Measurements from ENCODE around the gene CD244.
"Not testable (repeated sequence)": the region's sequence is repeated elsewhere in the genome, so short reads cannot be mapped to it uniquely, and the experiment has no call there.

The CD244 gene

DNA sequence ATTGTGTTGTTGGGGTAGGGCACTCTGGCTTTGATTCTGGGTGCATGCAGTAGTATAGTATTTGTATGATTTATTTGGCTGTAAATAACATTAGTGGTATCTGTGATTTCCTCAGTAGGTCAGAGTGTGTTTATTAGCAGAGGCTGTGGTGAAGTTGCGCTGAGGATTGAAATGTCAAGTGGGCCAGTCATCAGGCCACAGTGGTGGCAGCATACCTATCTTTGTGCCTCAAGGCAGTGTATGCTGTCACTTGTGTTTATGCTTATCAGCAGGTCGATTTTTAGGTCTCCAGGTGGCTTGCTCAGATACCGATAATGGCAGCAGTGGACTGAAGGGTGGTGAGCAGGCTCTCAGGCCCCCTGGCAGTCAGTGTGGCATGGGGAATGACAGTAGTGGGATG, 55.4 kb downstream of the CD244 start:
- no peak for DNase-seq

DNA sequence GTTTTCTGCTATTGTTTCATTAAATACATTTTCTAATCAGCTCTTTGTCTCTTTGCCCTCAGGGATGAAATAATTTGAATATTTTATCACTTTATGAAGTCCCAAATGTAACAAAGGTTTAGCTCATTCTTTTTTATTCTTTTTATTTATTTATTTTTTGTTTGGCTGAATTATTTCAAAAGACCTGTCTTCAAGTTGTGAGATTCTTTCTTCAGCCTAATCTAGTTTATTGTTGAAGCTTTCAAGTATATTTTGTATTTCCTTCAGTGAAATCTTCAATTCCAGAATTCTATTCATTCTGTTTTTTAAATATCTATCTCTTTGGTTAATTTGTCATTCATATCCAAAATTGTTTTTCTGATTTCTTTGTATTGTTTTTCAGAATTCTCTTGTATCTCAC, 55.9 kb downstream of the CD244 start:
- no peak for DNase-seq

- DNase-seq = no peak
Measured at GRCh38 chr1:160806109-160806665, 56.5 kb downstream of the CD244 start.

- DNase-seq = no peak
Measured at GRCh38 chr1:160801836-160802580, 60.7 kb downstream of the CD244 start.

DNA sequence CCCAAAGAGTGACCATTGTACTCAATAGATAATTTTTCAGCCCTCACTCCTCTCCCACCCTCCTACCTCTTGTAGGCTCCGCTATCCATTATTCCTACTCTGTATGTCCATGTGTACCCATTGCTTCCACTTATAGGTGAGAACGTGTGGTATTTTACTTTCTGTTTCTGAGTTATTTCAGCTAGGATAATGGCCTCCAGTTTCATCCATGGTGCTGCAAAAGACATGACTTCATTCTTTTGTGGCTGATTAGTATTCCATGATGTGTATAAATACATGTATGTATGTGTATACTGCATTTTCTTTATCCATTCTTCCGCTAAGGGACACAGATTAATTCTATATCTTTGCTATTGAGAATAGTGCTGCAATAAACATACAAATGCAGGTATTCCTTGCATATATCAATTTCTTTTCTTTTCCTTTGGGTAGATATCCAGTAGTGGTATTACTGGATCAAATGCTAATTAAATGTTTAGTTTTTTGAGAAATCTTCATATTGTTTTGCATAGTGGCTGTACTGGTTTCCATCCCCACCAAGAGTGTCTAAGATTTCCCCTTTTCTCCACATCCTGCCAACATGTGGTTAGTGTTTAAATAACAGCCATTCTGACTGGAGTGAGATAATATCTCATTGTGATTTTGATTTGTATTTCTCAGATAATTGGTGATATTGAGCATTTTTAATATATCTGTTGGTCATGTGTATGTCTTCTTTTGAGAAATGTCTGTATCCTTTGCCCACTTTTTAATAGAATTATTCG, 61.9 kb downstream of the CD244 start:
- no peak for DNase-seq

DNA sequence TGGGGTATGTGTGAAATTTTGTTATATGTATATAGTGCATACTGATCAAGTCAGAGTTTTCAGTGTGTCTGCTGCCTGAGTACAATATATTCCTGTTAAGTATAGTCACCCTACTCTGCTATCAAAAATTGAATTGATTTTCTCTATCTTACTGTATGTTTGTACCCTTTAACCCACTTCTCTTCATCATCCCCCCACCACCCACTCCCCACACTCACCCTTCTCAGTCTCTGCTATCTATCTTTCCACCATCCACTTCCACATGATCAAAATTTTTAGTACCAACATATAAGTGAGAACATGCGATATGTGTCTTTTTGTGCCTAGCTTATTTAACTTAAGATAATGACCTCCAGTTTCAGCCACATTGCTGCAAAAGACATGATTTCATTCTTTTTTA, 62.5 kb downstream of the CD244 start:
- no peak for DNase-seq

GRCh38 chr1:160799641-160800040, 63.0 kb downstream of the CD244 start:
- DNase-seq = no peak

- DNase-seq = no peak
Measured at GRCh38 chr1:160798439-160798838, 64.2 kb downstream of the CD244 start.

GRCh38 chr1:160797861-160798273, 64.8 kb downstream of the CD244 start:
- no peak for DNase-seq

DNA sequence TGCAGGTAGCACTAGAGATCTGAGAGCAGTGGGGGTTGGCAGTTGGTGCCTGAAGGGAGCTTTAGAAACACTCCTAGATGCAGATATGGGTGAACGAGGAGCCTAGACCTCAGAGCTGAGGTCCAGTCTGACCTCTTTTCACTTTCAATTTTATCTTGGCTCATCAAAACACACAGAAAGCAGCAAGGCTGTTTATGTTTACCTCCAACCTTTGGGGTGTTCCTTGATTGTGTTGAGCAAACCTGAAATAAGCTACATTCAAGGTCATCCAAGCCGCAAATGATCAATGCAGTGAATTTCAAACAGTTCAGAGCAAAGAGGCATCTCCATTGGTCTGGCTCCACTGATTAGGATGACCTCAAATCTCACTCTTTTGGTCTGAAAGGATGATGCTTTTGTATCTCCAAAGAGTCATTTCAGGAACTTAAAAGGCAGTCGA, 65.4 kb downstream of the CD244 start:
- no peak for DNase-seq

- no peak for DNase-seq
Measured at GRCh38 chr1:160795951-160796383, 66.7 kb downstream of the CD244 start, which contains the start of gene LY9. Gene LY9, plus strand, starts transcription at chr1:160796174. Its CDS starts 14 bp downstream, at chr1:160796188.

DNA sequence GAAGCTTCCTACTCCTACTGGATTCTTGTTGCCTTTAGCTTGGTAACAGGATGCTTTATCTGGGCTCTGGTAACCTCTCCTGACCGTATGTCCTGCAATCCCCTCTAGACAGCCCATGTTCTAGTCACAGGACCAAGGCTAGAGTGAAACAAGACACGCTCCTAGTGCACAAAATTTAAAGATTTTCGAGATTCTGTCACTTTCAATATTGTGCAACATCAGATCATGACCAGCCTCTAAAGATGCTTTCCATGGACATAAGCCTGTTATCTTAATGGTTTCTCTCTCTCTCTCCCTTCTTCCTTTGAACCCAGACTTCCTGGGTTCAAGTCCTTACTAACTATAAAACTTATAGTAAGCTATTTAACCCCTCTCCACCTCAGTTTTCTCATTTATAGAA, 68.3 kb downstream of the CD244 start:
- no peak for DNase-seq

DNA sequence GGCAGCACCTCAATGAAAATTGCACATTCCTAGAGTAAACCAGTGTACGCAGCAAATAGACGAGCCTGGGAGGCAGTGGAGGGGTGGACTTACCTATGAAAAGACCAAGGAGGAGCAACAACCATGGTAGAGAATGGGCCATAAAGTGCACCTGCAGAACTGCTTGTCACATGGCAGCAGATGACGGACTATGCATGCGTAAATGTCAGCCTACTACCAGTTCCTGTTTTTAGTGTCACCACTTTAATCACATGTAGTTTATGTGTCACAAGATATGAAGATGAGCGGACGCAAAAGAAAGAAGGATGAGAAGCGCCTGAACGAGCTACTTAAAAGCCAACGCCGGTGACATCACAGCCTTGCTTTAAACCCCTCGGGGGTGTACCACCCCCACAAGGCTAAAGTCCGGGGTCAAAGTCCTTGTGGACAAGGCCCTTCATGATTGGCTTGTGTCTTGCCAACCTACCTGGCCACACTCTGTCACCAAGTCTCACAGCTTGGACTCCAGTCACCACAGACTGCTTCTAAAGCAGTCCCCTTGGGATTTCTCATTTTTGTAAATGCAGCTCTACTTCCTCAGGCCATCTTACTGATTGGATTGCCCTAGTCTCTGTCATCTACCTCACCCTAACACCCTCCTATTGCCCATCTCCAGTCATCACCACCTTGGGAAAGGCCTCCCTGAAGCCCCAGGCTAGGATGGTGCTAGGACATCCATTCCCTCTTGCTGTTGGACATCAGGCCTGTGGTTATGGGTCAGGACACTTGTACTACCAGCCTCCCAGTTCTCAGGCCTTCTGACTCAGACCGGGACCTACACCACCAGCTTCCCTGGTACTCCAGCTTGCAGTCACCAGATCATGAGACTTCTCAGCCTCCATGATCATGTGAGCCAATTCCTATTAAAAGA, 72.7 kb downstream of the CD244 start:
- no peak for DNase-seq

GRCh38 chr1:160789051-160789701, 73.5 kb downstream of the CD244 start:
- DNase-seq = no peak

- DNase-seq = not testable (repeated sequence)
Measured at GRCh38 chr1:160782988-160783765, 79.5 kb downstream of the CD244 start.

DNA sequence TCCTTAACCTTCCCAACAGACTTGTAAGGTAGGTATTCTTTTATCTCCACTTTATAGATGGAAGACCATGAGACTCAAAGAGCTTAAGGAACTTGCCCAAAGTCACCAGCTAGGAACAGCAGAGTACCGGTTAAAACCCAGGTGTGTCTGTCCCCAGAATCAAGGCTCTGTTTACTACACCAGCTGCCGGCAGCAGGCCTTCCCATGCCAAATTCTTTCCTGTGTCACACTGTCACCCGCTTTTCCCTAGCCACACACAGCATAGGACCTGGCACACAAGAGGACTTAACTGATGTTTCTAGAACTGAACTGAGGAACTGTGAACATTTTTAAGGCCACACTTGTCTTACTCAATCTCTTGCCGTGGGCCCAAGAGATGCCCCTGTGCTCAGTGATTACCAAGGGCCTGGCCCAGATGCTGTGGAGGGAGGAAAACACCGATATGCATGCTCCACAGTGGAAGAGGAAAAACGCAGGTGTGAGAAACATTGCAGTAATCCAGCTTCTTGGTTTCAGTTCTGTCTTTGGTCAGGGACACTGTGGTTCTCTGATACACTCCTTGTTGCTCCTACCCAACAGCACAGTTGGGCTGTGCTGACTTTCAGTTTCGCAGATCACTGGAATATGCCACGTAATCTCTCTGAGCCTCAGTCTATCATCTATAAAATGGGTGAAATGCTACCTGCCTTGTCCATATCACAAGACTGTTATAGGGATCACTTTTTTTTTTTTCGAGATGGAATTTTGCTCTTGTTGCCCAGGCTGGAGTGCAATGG, 80.6 kb downstream of the CD244 start:
- no peak for DNase-seq

DNA sequence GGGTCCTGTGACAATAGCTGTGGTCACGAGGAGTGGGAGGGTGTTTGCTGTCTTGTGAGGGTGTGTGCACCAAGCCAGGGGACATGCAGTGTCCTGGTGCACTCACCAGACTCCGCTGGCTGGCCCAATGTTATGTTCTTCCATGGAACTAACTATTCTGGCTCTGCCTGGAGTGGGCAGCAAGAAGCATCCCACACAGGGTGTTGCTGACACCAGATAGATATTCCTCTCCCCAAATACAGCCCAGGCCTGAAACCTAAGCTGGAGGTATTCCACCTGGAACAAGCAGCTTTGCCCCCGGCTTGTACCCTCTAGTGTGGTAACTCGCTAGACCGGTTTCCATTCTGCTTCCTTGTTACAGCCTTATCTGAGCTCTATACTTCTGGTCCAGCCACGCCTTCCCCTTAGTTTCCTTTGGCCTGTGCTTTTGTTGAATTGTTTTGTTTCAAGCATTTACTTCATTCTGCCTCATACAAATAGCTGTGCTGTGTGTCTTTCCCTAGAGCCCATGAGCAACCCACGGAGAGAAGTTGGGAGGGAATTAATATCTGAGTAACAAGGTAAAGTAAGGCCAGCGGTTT, 81.4 kb downstream of the CD244 start:
- no peak for DNase-seq

DNA sequence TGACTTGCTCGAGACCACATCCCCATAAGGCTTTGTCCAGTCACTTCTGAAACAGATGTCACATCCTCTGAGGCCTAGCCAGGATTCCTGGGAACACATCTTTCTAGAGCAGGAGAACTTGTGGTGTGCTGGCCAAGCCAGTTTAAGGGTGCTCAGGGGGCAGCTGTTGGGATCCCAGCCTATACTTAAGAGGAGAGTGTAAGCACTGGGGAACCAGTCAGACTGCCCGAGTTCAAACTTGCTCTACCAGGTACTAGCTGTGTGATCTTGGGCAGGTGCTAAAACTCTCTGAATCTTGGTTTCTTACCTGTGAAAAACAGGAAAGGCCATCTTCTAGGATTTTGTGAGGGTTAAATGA, 82.3 kb downstream of the CD244 start:
- DNase-seq = no peak

Measured in NCI-H187 treated with DMSO at 0.1 percent for 48 hours (cell line).